ENCODE results near the gene SEMA6A.

DNA sequence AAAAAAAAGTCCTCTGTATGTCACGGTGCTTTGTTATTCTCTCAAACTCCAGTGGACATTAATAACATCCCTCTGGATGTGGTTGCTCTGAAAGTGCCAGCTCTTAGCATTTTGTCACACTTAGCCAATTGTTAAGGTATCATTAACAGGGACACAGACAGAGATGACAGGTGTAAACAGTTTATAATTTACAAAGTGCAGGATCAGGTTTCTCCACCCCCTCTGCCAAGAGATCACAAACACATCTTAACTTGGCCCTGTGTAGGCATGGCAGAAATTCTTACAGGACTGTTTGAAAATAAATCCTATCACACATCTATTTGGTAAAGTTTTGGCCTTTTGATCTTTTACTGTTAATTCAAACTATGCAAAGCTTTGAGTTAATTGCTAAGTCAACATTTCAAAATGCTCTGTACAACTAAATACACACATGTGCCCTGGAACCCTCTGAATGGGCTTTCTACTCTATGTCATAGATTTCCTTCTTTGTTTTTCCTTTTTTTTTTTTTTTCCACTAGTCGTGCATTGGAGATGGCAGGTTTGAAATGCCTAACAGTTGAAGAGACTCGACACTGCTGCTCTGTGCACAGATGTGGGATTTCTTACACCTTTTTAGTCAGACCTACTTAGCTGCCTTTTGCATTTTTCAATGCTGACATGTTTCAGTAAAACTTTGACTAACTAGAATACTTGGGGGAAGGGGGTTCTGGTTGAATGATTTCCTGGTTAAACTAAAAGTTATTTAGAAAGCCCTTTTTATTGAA lies 41.7 kb downstream of the SEMA6A start:
- TF ChIP-seq CTCF (IDR thresholded peaks at IDR 0.05 in 8 of 11, conservative IDR thresholded peaks at IDR 0.05 in 3 of 11) (no peak), POLR2A (IDR thresholded peaks at IDR 0.05) (no peak), POLR2AphosphoS5 (IDR thresholded peaks at IDR 0.05) (no peak)
